ENCODE results near the gene SLC20A1.
A peak's percentile ranks its signal among the peaks of the same experiment; 100 is the strongest.

SLC20A1 gene

DNA sequence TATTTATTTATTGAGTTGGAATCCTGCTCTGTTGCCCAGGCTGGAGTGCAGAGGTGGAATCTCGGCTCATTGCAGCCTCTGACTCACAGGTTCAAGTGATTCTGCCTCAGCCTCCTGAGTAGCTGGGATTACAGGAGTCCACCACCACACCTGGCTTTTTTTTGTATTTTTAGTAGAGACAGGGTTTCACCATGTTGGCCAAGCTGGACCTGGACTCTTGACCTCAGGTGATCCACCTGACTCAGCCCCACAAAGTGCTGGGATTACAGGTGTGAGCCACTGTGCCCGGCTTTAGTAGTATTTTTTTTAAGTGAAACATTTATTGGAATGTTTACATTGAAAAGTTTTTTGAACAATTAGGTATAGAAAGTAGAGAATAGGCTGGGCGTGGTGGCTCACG, 23.9 kb downstream of the SLC20A1 start:
- TF ChIP-seq, protein P1, sequence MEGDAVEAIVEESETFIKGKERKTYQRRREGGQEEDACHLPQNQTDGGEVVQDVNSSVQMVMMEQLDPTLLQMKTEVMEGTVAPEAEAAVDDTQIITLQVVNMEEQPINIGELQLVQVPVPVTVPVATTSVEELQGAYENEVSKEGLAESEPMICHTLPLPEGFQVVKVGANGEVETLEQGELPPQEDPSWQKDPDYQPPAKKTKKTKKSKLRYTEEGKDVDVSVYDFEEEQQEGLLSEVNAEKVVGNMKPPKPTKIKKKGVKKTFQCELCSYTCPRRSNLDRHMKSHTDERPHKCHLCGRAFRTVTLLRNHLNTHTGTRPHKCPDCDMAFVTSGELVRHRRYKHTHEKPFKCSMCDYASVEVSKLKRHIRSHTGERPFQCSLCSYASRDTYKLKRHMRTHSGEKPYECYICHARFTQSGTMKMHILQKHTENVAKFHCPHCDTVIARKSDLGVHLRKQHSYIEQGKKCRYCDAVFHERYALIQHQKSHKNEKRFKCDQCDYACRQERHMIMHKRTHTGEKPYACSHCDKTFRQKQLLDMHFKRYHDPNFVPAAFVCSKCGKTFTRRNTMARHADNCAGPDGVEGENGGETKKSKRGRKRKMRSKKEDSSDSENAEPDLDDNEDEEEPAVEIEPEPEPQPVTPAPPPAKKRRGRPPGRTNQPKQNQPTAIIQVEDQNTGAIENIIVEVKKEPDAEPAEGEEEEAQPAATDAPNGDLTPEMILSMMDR (IDR thresholded peaks at IDR 0.05; ENCODE audit: low read depth, low read length): no peak
- DNase-seq (ENCODE audit: low read depth in 2 of 2): no peak
- no peak overlapping the region for H3K4me3 ChIP-seq (replicated peaks in 1 of 2; ENCODE audit: low read depth in 2 of 2, low read length in 2 of 2)

- TF ChIP-seq, protein P1 (IDR thresholded peaks at IDR 0.05; ENCODE audit: low read depth, low read length): no peak
- no peak overlapping the region for H3K4me3 ChIP-seq (replicated peaks in 1 of 2; ENCODE audit: low read depth in 2 of 2, low read length in 2 of 2)
- DNase-seq (ENCODE audit: low read depth in 2 of 2): no peak
These were observed 24.7 kb downstream of the SLC20A1 start for GRCh38 chr2:112670252-112671022.

DNA sequence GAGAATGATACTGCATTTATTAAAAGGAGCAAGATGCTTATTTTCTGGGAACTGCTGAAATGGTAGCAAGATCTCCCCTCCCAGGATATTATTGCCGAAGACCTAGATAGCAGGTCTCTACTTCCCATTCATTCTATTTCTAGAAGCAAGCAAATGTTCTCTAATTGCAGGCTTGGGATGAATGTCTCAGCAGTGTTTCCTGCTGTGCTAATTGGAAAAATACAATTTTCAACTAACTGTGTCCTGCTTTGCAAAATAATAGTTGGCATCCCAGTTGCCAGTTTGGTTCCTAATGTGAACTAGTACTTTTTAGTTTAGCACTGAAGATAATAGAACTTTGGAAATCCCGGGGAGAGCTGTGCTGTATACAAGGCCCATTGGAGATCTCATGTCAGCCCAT, 26.1 kb downstream of the SLC20A1 start:
- H3K4me3 ChIP-seq (replicated peaks in 1 of 2; ENCODE audit: low read depth in 2 of 2, low read length in 2 of 2): no peak overlapping the region
- TF ChIP-seq, protein P1 (IDR thresholded peaks at IDR 0.05; ENCODE audit: low read depth, low read length): no peak
- no peak for DNase-seq (ENCODE audit: low read depth in 2 of 2)

GRCh38 chr2:112673008-112673407, 27.3 kb downstream of the SLC20A1 start:
- DNase-seq (ENCODE audit: low read depth in 2 of 2): no peak
- TF ChIP-seq, protein P1 (IDR thresholded peaks at IDR 0.05; ENCODE audit: low read depth, low read length): no peak
- H3K4me3 ChIP-seq (replicated peaks in 1 of 2; ENCODE audit: low read depth in 2 of 2, low read length in 2 of 2): no peak overlapping the region

GRCh38 chr2:112674229-112674628, 28.5 kb downstream of the SLC20A1 start:
- TF ChIP-seq, protein P1 (IDR thresholded peaks at IDR 0.05; ENCODE audit: low read depth, low read length): no peak
- DNase-seq (ENCODE audit: low read depth in 2 of 2): peak; percentile 66 to 94
- H3K4me3 ChIP-seq (replicated peaks in 1 of 2; ENCODE audit: low read depth in 2 of 2, low read length in 2 of 2): no peak overlapping the region

- TF ChIP-seq, protein P1 (IDR thresholded peaks at IDR 0.05; ENCODE audit: low read depth, low read length): no peak
- DNase-seq (ENCODE audit: low read depth in 2 of 2): peak; percentile 28 to 65
These were observed 33.7 kb downstream of the SLC20A1 start for GRCh38 chr2:112679484-112679883.

More at GRCh38 chr2:112679484-112679883, 33.7 kb downstream of the SLC20A1 start:
- no peak overlapping the region for H3K4me3 ChIP-seq (replicated peaks in 1 of 2; ENCODE audit: low read depth in 2 of 2, low read length in 2 of 2)

Measured in cardiac fibroblast (primary cell).